ENCODE measurements around the gene MAP3K10.

MAP3K10 gene

GRCh38 chr19:40236366-40236765, 45.1 kb downstream of the MAP3K10 start:
- no peaks in the 10 kb centered on the region for H3K27me3 ChIP-seq (ENCODE audit: insufficient read depth, poor library complexity, severe bottlenecking)
- no peak overlapping the region for H3K27ac ChIP-seq (ENCODE audit: poor library complexity, severe bottlenecking)
- peaks cover 36% of the 10 kb centered on the region for H3K36me3 ChIP-seq (ENCODE audit: low read depth)
- no peaks in the 10 kb centered on the region for H3K9me3 ChIP-seq (ENCODE audit: severe bottlenecking)
- TF ChIP-seq, protein P1, sequence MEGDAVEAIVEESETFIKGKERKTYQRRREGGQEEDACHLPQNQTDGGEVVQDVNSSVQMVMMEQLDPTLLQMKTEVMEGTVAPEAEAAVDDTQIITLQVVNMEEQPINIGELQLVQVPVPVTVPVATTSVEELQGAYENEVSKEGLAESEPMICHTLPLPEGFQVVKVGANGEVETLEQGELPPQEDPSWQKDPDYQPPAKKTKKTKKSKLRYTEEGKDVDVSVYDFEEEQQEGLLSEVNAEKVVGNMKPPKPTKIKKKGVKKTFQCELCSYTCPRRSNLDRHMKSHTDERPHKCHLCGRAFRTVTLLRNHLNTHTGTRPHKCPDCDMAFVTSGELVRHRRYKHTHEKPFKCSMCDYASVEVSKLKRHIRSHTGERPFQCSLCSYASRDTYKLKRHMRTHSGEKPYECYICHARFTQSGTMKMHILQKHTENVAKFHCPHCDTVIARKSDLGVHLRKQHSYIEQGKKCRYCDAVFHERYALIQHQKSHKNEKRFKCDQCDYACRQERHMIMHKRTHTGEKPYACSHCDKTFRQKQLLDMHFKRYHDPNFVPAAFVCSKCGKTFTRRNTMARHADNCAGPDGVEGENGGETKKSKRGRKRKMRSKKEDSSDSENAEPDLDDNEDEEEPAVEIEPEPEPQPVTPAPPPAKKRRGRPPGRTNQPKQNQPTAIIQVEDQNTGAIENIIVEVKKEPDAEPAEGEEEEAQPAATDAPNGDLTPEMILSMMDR (IDR thresholded peaks at IDR 0.05; ENCODE audit: poor library complexity, severe bottlenecking): no peak
- H3K4me3 ChIP-seq (ENCODE audit: severe bottlenecking): no peak overlapping the region
- no peak for ATAC-seq (ENCODE audit: low read depth)
- H3K4me1 ChIP-seq (ENCODE audit: insufficient read depth, poor library complexity, severe bottlenecking): no peaks in the 10 kb centered on the region
- DNase-seq (ENCODE audit: low spot score): peak; percentile 34

GRCh38 chr19:40237791-40238190, 46.6 kb downstream of the MAP3K10 start:
- H3K9me3 ChIP-seq (ENCODE audit: severe bottlenecking): no peaks in the 10 kb centered on the region
- H3K36me3 ChIP-seq (ENCODE audit: low read depth): peaks cover 36% of the 10 kb centered on the region

GRCh38 chr19:40238775-40239174, 47.5 kb downstream of the MAP3K10 start:
- no peaks in the 10 kb centered on the region for H3K4me1 ChIP-seq (ENCODE audit: insufficient read depth, poor library complexity, severe bottlenecking)
- TF ChIP-seq, protein P1 (IDR thresholded peaks at IDR 0.05; ENCODE audit: poor library complexity, severe bottlenecking): no peak
- no peak overlapping the region for H3K4me3 ChIP-seq (ENCODE audit: severe bottlenecking)
- ATAC-seq (ENCODE audit: low read depth) (no peak), DNase-seq (ENCODE audit: low spot score) (no peak)
- no peaks in the 10 kb centered on the region for H3K9me3 ChIP-seq (ENCODE audit: severe bottlenecking)
- peaks cover 36% of the 10 kb centered on the region for H3K36me3 ChIP-seq (ENCODE audit: low read depth)
- no peaks in the 10 kb centered on the region for H3K27me3 ChIP-seq (ENCODE audit: insufficient read depth, poor library complexity, severe bottlenecking)
- no peak overlapping the region for H3K27ac ChIP-seq (ENCODE audit: poor library complexity, severe bottlenecking)

More at GRCh38 chr19:40237791-40238190, 46.6 kb downstream of the MAP3K10 start:
- no peaks in the 10 kb centered on the region for H3K27me3 ChIP-seq (ENCODE audit: insufficient read depth, poor library complexity, severe bottlenecking)
- no peaks in the 10 kb centered on the region for H3K4me1 ChIP-seq (ENCODE audit: insufficient read depth, poor library complexity, severe bottlenecking)
- DNase-seq (ENCODE audit: low spot score) (peak; percentile 51), ATAC-seq (ENCODE audit: low read depth) (no peak)
- no peak overlapping the region for H3K27ac ChIP-seq (ENCODE audit: poor library complexity, severe bottlenecking)
- no peak overlapping the region for H3K4me3 ChIP-seq (ENCODE audit: severe bottlenecking)
- TF ChIP-seq, protein P1 (IDR thresholded peaks at IDR 0.05; ENCODE audit: poor library complexity, severe bottlenecking): no peak

DNA sequence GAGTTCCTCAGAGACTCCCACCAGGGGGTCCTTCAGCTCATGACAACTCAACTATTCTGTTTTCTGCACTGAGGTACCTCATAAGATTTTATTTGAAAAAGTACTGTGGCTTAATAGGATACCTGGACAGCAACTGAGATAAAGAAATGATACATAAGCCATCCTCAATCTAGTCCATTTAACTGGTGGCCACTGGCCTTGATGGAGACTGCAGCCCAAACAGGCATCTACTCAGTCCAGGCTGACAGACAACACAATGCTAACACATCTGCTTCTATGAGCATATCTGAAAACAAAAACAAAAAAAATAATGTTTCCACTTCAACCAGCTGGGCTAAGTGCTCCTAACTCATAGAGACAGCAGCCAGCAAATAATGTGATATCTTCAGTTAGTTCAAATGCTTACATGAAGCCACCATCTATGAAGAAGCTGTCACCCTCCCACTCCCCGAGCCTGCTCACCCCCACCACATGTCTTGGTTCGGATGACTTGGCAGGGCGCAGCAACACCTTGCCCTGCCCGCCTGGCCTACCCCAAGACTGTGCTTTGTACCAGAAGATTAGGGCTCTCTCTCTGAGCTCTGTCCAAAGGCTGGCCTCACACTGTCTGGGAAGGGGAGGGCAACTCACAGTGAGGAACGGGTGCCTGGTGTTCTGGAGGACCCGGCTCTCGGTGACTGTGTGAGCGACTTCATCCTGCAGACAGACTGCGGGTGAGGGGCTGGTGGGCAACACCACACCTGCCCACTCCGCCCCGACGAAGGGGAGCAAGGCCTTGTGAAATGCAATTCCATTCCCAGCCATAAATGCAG, 48.4 kb downstream of the MAP3K10 start:
- TF ChIP-seq, protein P1 (IDR thresholded peaks at IDR 0.05; ENCODE audit: poor library complexity, severe bottlenecking): no peak
- Histone ChIP-seq H3K27me3 (ENCODE audit: insufficient read depth, poor library complexity, severe bottlenecking) (no peaks in the 10 kb centered on the region), H3K4me3 (ENCODE audit: severe bottlenecking) (no peak overlapping the region), H3K9me3 (ENCODE audit: severe bottlenecking) (no peaks in the 10 kb centered on the region), H3K4me1 (ENCODE audit: insufficient read depth, poor library complexity, severe bottlenecking) (no peaks in the 10 kb centered on the region), H3K27ac (ENCODE audit: poor library complexity, severe bottlenecking) (no peak overlapping the region), H3K36me3 (ENCODE audit: low read depth) (peaks cover 36% of the 10 kb centered on the region)
- DNase-seq (ENCODE audit: low spot score): no peak
- ATAC-seq (ENCODE audit: low read depth): no peak

GRCh38 chr19:40240332-40240731, 49.1 kb downstream of the MAP3K10 start:
- Histone ChIP-seq H3K36me3 (ENCODE audit: low read depth) (peaks cover 36% of the 10 kb centered on the region), H3K27ac (ENCODE audit: poor library complexity, severe bottlenecking) (no peak overlapping the region), H3K4me1 (ENCODE audit: insufficient read depth, poor library complexity, severe bottlenecking) (no peaks in the 10 kb centered on the region), H3K9me3 (ENCODE audit: severe bottlenecking) (no peaks in the 10 kb centered on the region), H3K4me3 (ENCODE audit: severe bottlenecking) (no peak overlapping the region), H3K27me3 (ENCODE audit: insufficient read depth, poor library complexity, severe bottlenecking) (no peaks in the 10 kb centered on the region)
- no peak for ATAC-seq (ENCODE audit: low read depth)
- TF ChIP-seq, protein P1 (IDR thresholded peaks at IDR 0.05; ENCODE audit: poor library complexity, severe bottlenecking): no peak
- no peak for DNase-seq (ENCODE audit: low spot score)
